Endothelial cell of umbilical vein (primary cell): Measurements from ENCODE around the gene LGR6. TPM values are rescaled to one million over a fixed set of nuclear protein-coding genes. Genes with fewer than 3 reads are reported as not detected.

Experiments used
- BruUV-seq: library from RNA; stranded (reverse); fragments of 400-500 nt; replicated peaks from 2 replicates; lab custom pipeline; 2021; lab: Mats Ljungman, UMichigan
- CTCF ChIA-PET: fragments of 300-600, 350-600 bp; sonication (Branson Sonifier 250); formaldehyde crosslinking; loops from one replicate; lab custom pipeline; 2021; ENCODE audit warnings: antibody characterized with exemption, inconsistent platforms; lab: Charles Lee
- POLR2A ChIA-PET: fragments of 300-600, 350-600 bp; sonication (Branson Sonifier 250); formaldehyde crosslinking; loops from one replicate; lab custom pipeline; 2021; ENCODE audit warnings: antibody characterized with exemption, inconsistent platforms; lab: Charles Lee
- DNase-seq: peaks from one replicate; pipeline ENCODE4 v3.0.0-alpha.2; 2011; ENCODE audit warnings: low read depth, low spot score
- FAIRE-seq: peaks from 2 replicates; lab custom pipeline; 2011; peaks lifted over from hg19 to GRCh38; lab: Jason Lieb, UNC
- H2AFZ ChIP-seq: 2 replicates; pipeline ENCODE4 v1.6.0; 2012; ENCODE audit warnings: low read depth, low read length, control low read depth, inconsistent platforms
- H3K27ac ChIP-seq: 2 replicates; pipeline ENCODE4 v1.5.1; 2011; ENCODE audit warnings: low read depth, mild to moderate bottlenecking, control low read depth, low read length, moderate library complexity; ENCODE audit not compliant: insufficient read depth
- H3K27me3 ChIP-seq, 2 experiments: 2 replicates each; pipeline versions ENCODE4 v1.6.0 to v1.6.1; 2011; ENCODE audit warnings: low read length in 2 of 2, mixed read lengths in 1 of 2; ENCODE audit not compliant: control insufficient read depth in 2 of 2, insufficient read depth in 2 of 2
- H3K36me3 ChIP-seq, 2 experiments: 2 replicates in 1 of 2; 3 replicates in 1 of 2; pipeline ENCODE4 v1.5.1; 2011; ENCODE audit warnings: low read length in 2 of 2, mild to moderate bottlenecking in 1 of 2, moderate library complexity in 1 of 2; ENCODE audit not compliant: control insufficient read depth in 2 of 2, insufficient read depth in 2 of 2; ENCODE audit errors: extremely low read depth in 1 of 2
- H3K4me1 ChIP-seq: 3 replicates; pipeline ENCODE4 v1.5.1; 2011; ENCODE audit warnings: mild to moderate bottlenecking, low read length; ENCODE audit not compliant: control insufficient read depth, insufficient read depth; ENCODE audit errors: extremely low read depth
- H3K4me2 ChIP-seq: 2 replicates; pipeline ENCODE4 v1.6.1; 2011; ENCODE audit warnings: low read length, control low read depth, mixed read lengths; ENCODE audit not compliant: insufficient read depth
- H3K4me3 ChIP-seq, 3 experiments: fragments of 200-600 bp in 1 of 3; sonication (generic), shearing (Covaris generic) in 1 of 3; replicated peaks in 1 of 3; 2 replicates each; pipeline ENCODE4 v1.5.1; 2011 to 2016; ENCODE audit warnings: control low read depth in 3 of 3, low read length in 3 of 3, mild to moderate bottlenecking in 2 of 3, inconsistent platforms in 1 of 3, low read depth in 1 of 3, moderate library complexity in 1 of 3; ENCODE audit not compliant: insufficient read depth in 1 of 3
- H3K79me2 ChIP-seq: 2 replicates; pipeline ENCODE4 v1.6.0; 2012; ENCODE audit warnings: low read length, inconsistent platforms; ENCODE audit not compliant: control insufficient read depth, insufficient read depth
- H3K9ac ChIP-seq: replicated peaks from 2 replicates; pipeline ENCODE3; 2011; ENCODE audit warnings: low read length, control low read depth; ENCODE audit not compliant: insufficient read depth; ENCODE audit errors: extremely low read depth
- H3K9me1 ChIP-seq: replicated peaks from 3 replicates; pipeline ENCODE4 v1.6.0; 2011; ENCODE audit warnings: mild to moderate bottlenecking, low read length; ENCODE audit not compliant: control insufficient read depth, insufficient read depth; ENCODE audit errors: extremely low read depth
- H3K9me3 ChIP-seq: replicated peaks from 2 replicates; pipeline ENCODE4 v1.5.1; 2012; ENCODE audit warnings: low read length, inconsistent platforms; ENCODE audit not compliant: control insufficient read depth, insufficient read depth
- H4K20me1 ChIP-seq: replicated peaks from 2 replicates; pipeline ENCODE3; 2011; ENCODE audit warnings: mild to moderate bottlenecking, low read length; ENCODE audit not compliant: control insufficient read depth, insufficient read depth; ENCODE audit errors: extremely low read depth
- CTCF ChIP-seq, 2 donors: IDR thresholded peaks; 1 replicate in 1 of 2; 2 replicates in 1 of 2; pipeline ENCODE4 v1.5.1; 2011; ENCODE audit warnings: low read length in 2 of 2, mild to moderate bottlenecking in 2 of 2, moderate library complexity in 2 of 2, control low read depth in 1 of 2, inconsistent platforms in 1 of 2, low read depth in 1 of 2; ENCODE audit not compliant: insufficient read depth in 1 of 2; ENCODE audit errors: extremely low read depth in 1 of 2
- EZH2 ChIP-seq: IDR thresholded peaks from 2 replicates; pipeline ENCODE4 v1.6.1; 2012; ENCODE audit warnings: borderline replicate concordance, low read depth, mild to moderate bottlenecking, moderate library complexity, low read length, inconsistent platforms; ENCODE audit not compliant: severe bottlenecking
- FOS ChIP-seq: IDR thresholded peaks from 2 replicates; pipeline ENCODE4 v1.6.1; 2011; ENCODE audit warnings: mild to moderate bottlenecking, low read length, moderate library complexity, borderline replicate concordance; ENCODE audit not compliant: insufficient read depth
- GATA2 ChIP-seq: IDR thresholded peaks from 2 replicates; pipeline ENCODE4 v1.7.0; 2011; ENCODE audit warnings: low read depth, mild to moderate bottlenecking, moderate library complexity, mixed read lengths, low read length; ENCODE audit not compliant: insufficient read length, insufficient read depth
- JUN ChIP-seq: IDR thresholded peaks from 2 replicates; pipeline ENCODE4 v1.6.1; 2011; ENCODE audit warnings: borderline replicate concordance, low read depth; ENCODE audit not compliant: insufficient read length, insufficient read depth
- MAX ChIP-seq: IDR thresholded peaks from 2 replicates; pipeline ENCODE4 v1.6.1; 2011; ENCODE audit not compliant: insufficient read depth, insufficient read length
- MYC ChIP-seq: IDR thresholded peaks from one replicate; pipeline ENCODE4 v1.6.1; 2011; ENCODE audit warnings: mild to moderate bottlenecking, low read depth, low read length
- POLR2A ChIP-seq: IDR thresholded peaks from 2 replicates; pipeline ENCODE4 v1.6.1; 2012; ENCODE audit warnings: low read depth, mild to moderate bottlenecking, control low read depth, low read length
- POLR2AphosphoS5 ChIP-seq: IDR thresholded peaks from 2 replicates; pipeline ENCODE4 v1.6.1; 2012; ENCODE audit warnings: low read depth, mild to moderate bottlenecking, control low read depth, low read length, moderate library complexity; ENCODE audit not compliant: insufficient read depth
- dilution Hi-C: fragments of 300-500 bp; cut with MboI; formaldehyde crosslinking; loops from one replicate; pipeline ENCODE4 v1.15.0; 2019; ENCODE audit warnings: low sequenced_read_pairs; ENCODE audit not compliant: extremely low pct_ligation_motif_present
- intact Hi-C: fragments of 100-400 bp; cut with micrococcal nuclease; formaldehyde crosslinking; loops from one replicate; pipeline ENCODE4 v1.10.0; 2022
- polyA plus RNA-seq, 4 experiments: library from polyadenylated mRNA; depleted of rRNA in 3 of 4; stranded (reverse) in 3 of 4; unstranded in 1 of 4; fragments of >200 nt; gene quantifications; 2 replicates each; pipeline versions ENCODE4 v1.2.1 to v1.2.3, GENCODE V29; 2011 to 2012; ENCODE audit warnings: missing spikeins in 1 of 4
- total RNA-seq: library from RNA; stranded (reverse); gene quantifications from 2 replicates; pipeline ENCODE4 v1.2.3, GENCODE V29; 2021

The LGR6 gene
- total and polyA plus RNA-seq, 2 donors (not counting 3 experiments of a cell fraction or from before 2014, with no cell fraction given), result not detected

- H4K20me1 ChIP-seq, result no peaks in the 10 kb centered on the region
- no TSS peak for BruUV-seq
- H3K79me2 ChIP-seq, result no peaks in the 10 kb centered on the region
- FAIRE-seq, result peak; percentile 33
- H3K4me3 ChIP-seq, result no peak overlapping the region
- H2AFZ ChIP-seq, result no peak overlapping the region
- dilution Hi-C loops (no loop called here), intact Hi-C loops (no loop called here)
- TF ChIP-seq EZH2 (no peak), POLR2AphosphoS5 (no peak), POLR2A (no peak), CTCF (IDR thresholded peaks at IDR 0.05; ENCODE audit: extremely low read depth in 1 of 2, insufficient read depth in 1 of 2, low read depth in 1 of 2, low read length in 2 of 2) (no peak), MYC (no peak), JUN (no peak), MAX (no peak), FOS (no peak), GATA2 (no peak)
- ChIA-PET CTCF (no interaction called here), POLR2A (no interaction called here)
- H3K4me2 ChIP-seq, result no peak overlapping the region
- H3K9ac ChIP-seq, result no peak overlapping the region
- H3K4me1 ChIP-seq, result peaks cover 18% of the 10 kb centered on the region
- H3K27me3 ChIP-seq, result no peaks in the 10 kb centered on the region
- no peaks in the 10 kb centered on the region for H3K9me1 ChIP-seq
- no peak for DNase-seq
- no peak overlapping the region for H3K27ac ChIP-seq
- no peaks in the 10 kb centered on the region for H3K9me3 ChIP-seq
- no peaks in the 10 kb centered on the region for H3K36me3 ChIP-seq
These were observed 34.6 kb upstream of the LGR6 start for GRCh38 chr1:202158810-202159533.
